Gastrocnemius medialis (tissue), 4 donors: Measurements from ENCODE around the gene ADAM12.

Experiments used
- POLR2A ChIP-seq, 2 donors: fragments of 450-650 bp; IDR thresholded peaks; one replicate each; pipeline ENCODE4 v1.6.1; 2017; ENCODE audit warnings: antibody characterized with exemption in 2 of 2, mild to moderate bottlenecking in 2 of 2, moderate library complexity in 2 of 2
- TF ChIP-seq, protein P1 (sequence below), 5 experiments: fragments of 450-650 bp in 3 of 5; fragments of 200-600 bp in 2 of 5; sonication (generic) in 2 of 5; IDR thresholded peaks in 4 of 5; conservative IDR thresholded peaks in 1 of 5; 1 replicate in 4 of 5; 2 replicates in 1 of 5; pipeline ENCODE4 v1.5.1; 2016 to 2019; ENCODE audit warnings: antibody characterized with exemption in 5 of 5, mild to moderate bottlenecking in 3 of 5, moderate library complexity in 3 of 5

DNA sequence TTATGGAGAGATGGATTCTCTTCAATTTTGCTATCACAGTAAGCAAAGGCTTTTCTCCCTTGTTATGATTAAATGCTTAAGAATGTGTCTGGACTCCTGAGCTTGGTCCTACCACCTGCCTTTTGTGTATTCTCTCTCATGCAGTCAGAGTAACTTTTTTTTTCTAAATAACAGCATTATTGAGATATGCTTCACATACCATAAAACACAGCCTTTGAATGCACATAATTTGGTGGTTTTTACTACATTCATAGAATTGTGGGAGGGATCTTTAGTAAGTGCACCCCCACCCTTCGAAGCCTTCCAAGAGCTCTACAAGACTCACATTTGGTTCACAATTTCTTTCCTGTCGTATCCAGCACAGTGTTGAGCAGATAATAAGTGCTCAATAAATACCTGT is 175.5 kb downstream of the ADAM12 start:
- TF ChIP-seq POLR2A (IDR thresholded peaks at IDR 0.05), result no peak
- TF ChIP-seq, protein P1, sequence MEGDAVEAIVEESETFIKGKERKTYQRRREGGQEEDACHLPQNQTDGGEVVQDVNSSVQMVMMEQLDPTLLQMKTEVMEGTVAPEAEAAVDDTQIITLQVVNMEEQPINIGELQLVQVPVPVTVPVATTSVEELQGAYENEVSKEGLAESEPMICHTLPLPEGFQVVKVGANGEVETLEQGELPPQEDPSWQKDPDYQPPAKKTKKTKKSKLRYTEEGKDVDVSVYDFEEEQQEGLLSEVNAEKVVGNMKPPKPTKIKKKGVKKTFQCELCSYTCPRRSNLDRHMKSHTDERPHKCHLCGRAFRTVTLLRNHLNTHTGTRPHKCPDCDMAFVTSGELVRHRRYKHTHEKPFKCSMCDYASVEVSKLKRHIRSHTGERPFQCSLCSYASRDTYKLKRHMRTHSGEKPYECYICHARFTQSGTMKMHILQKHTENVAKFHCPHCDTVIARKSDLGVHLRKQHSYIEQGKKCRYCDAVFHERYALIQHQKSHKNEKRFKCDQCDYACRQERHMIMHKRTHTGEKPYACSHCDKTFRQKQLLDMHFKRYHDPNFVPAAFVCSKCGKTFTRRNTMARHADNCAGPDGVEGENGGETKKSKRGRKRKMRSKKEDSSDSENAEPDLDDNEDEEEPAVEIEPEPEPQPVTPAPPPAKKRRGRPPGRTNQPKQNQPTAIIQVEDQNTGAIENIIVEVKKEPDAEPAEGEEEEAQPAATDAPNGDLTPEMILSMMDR (IDR thresholded peaks at IDR 0.05 in 4 of 5, conservative IDR thresholded peaks at IDR 0.05 in 1 of 5), result no peak
